WTC11 (cell line): ENCODE measurements around the gene LRRC70. TPM values are rescaled to one million over a fixed set of nuclear protein-coding genes. Genes with fewer than 3 reads are reported as not detected.

Experiments
- ATAC-seq: fragments of 200-7000 bp; cut with Tn5 transposase; 2 replicates; pipeline ENCODE4 v1.10.0; 2021; ENCODE audit warnings: mild to moderate bottlenecking, moderate library complexity
- CTCF ChIA-PET: fragments of 300-600 bp; sonication (Branson Sonifier 250); formaldehyde crosslinking; loops from one replicate; lab custom pipeline; 2021; ENCODE audit warnings: antibody characterized with exemption; lab: Charles Lee
- POLR2A ChIA-PET: fragments of 350-600 bp; sonication (Branson Sonifier 250); formaldehyde crosslinking; loops from one replicate; lab custom pipeline; 2021; ENCODE audit warnings: antibody characterized with exemption; lab: Charles Lee
- DNase-seq: peaks from one replicate; pipeline ENCODE4 v3.0.0; 2021; ENCODE audit warnings: low spot score
- H3K27ac Mint-ChIP-seq: 2 replicates; pipeline ENCODE4 v1.8.0; 2021; ENCODE audit warnings: mixed read lengths
- H3K27me3 Mint-ChIP-seq: 2 replicates; pipeline ENCODE4 v1.8.0; 2021; ENCODE audit warnings: low read depth, mild to moderate bottlenecking, moderate library complexity, mixed read lengths
- H3K36me3 Mint-ChIP-seq: 2 replicates; pipeline ENCODE4 v1.8.0; 2021; ENCODE audit warnings: mixed read lengths
- H3K4me1 Mint-ChIP-seq: 2 replicates; pipeline ENCODE4 v1.8.0; 2022; ENCODE audit warnings: mixed read lengths
- H3K4me3 Mint-ChIP-seq: 2 replicates; pipeline ENCODE4 v1.8.0; 2021; ENCODE audit warnings: mild to moderate bottlenecking, moderate library complexity, mixed read lengths
- H3K9me3 Mint-ChIP-seq: 2 replicates; pipeline ENCODE4 v1.8.0; 2021; ENCODE audit warnings: mixed read lengths
- CBFB ChIP-seq: sonication (generic); formaldehyde crosslinking; IDR thresholded peaks from 2 replicates; pipeline ENCODE4 v1.8.1; 2022; ENCODE audit warnings: mild to moderate bottlenecking, low read depth, missing genetic modification reagents
- CREM ChIP-seq: sonication (generic); formaldehyde crosslinking; IDR thresholded peaks from 2 replicates; pipeline ENCODE4 v1.8.1; 2022; ENCODE audit warnings: mild to moderate bottlenecking, missing genetic modification reagents, moderate library complexity
- ESRRA ChIP-seq: sonication (generic); formaldehyde crosslinking; IDR thresholded peaks from 2 replicates; pipeline ENCODE4 v1.8.1; 2022; ENCODE audit warnings: mild to moderate bottlenecking, missing genetic modification reagents, borderline replicate concordance
- JAZF1 ChIP-seq: fragments of 250-450 bp; sonication (Bioruptor Pico); IDR thresholded peaks from 2 replicates; pipeline ENCODE4 v1.9.0; 2021; ENCODE audit warnings: moderate library complexity, mild to moderate bottlenecking, inconsistent platforms
- NFYB ChIP-seq: sonication (generic); formaldehyde crosslinking; conservative IDR thresholded peaks from 2 replicates; pipeline ENCODE4 v1.8.0; 2022; ENCODE audit warnings: low read depth, missing genetic modification reagents
- NR1H2 ChIP-seq: sonication (generic); formaldehyde crosslinking; IDR thresholded peaks from 2 replicates; pipeline ENCODE4 v1.9.0; 2021; ENCODE audit warnings: mild to moderate bottlenecking, moderate library complexity, missing genetic modification reagents
- NR3C1 ChIP-seq: sonication (generic); formaldehyde crosslinking; conservative IDR thresholded peaks from 2 replicates; pipeline ENCODE4 v1.8.1; 2023; ENCODE audit warnings: low read depth, mild to moderate bottlenecking, missing genetic modification reagents
- RORB ChIP-seq: fragments of 250-450 bp; sonication (Bioruptor Pico); IDR thresholded peaks from 2 replicates; pipeline ENCODE4 v1.9.0; 2021; ENCODE audit warnings: mild to moderate bottlenecking
- ZBTB21 ChIP-seq: sonication (generic); formaldehyde crosslinking; IDR thresholded peaks from 2 replicates; pipeline ENCODE4 v1.8.1; 2023; ENCODE audit warnings: mild to moderate bottlenecking, missing genetic modification reagents, borderline replicate concordance
- ZNF138 ChIP-seq: sonication (generic); formaldehyde crosslinking; conservative IDR thresholded peaks from 2 replicates; pipeline ENCODE4 v1.8.1; 2022; ENCODE audit warnings: mild to moderate bottlenecking, moderate library complexity, missing genetic modification reagents
- ZNF219 ChIP-seq: sonication (generic); formaldehyde crosslinking; IDR thresholded peaks from 2 replicates; pipeline ENCODE4 v1.8.0; 2023; ENCODE audit warnings: missing genetic modification reagents, mild to moderate bottlenecking, borderline replicate concordance
- ZNF317 ChIP-seq: sonication (generic); formaldehyde crosslinking; IDR thresholded peaks from 2 replicates; pipeline ENCODE4 v1.8.1; 2023; ENCODE audit warnings: low read depth, mild to moderate bottlenecking, moderate library complexity, missing genetic modification reagents, borderline replicate concordance
- ZNF396 ChIP-seq: fragments of 250-450 bp; sonication (Bioruptor Pico); IDR thresholded peaks from 2 replicates; pipeline ENCODE4 v1.8.0; 2021; ENCODE audit warnings: mild to moderate bottlenecking, moderate library complexity, borderline replicate concordance
- ZNF423 ChIP-seq: fragments of 250-450 bp; sonication (Bioruptor Pico); IDR thresholded peaks from 2 replicates; pipeline ENCODE4 v2.1.2; 2022; ENCODE audit warnings: mild to moderate bottlenecking, moderate library complexity
- total RNA-seq: library from RNA; stranded (reverse); gene quantifications from 3 replicates; pipeline ENCODE4 v1.2.3, GENCODE V29; 2021
- TF ChIP-seq, protein P1 (sequence below): sonication (generic); formaldehyde crosslinking; IDR thresholded peaks from 2 replicates; pipeline ENCODE4 v1.8.1; 2022; ENCODE audit warnings: low read depth, missing genetic modification reagents, borderline replicate concordance
- TF ChIP-seq, protein P2 (sequence below): sonication (generic); formaldehyde crosslinking; IDR thresholded peaks from 2 replicates; pipeline ENCODE4 v1.8.1; 2022; ENCODE audit warnings: mild to moderate bottlenecking, missing genetic modification reagents, moderate library complexity, borderline replicate concordance
- TF ChIP-seq, protein P3 (sequence below): sonication (generic); formaldehyde crosslinking; conservative IDR thresholded peaks from 2 replicates; pipeline ENCODE4 v1.8.1; 2023; ENCODE audit warnings: mild to moderate bottlenecking, low read depth, missing genetic modification reagents, moderate library complexity
- TF ChIP-seq, protein P4 (sequence below): fragments of 250-450 bp; sonication (Bioruptor Pico); IDR thresholded peaks from 2 replicates; pipeline ENCODE4 v1.9.0; 2021; ENCODE audit warnings: mild to moderate bottlenecking
- TF ChIP-seq, protein P5 (sequence below): sonication (generic); formaldehyde crosslinking; IDR thresholded peaks from 2 replicates; pipeline ENCODE4 v1.8.1; 2023; ENCODE audit warnings: mild to moderate bottlenecking, missing genetic modification reagents, borderline replicate concordance
- TF ChIP-seq, protein P6 (sequence below): sonication (generic); formaldehyde crosslinking; IDR thresholded peaks from 2 replicates; pipeline ENCODE4 v1.8.1; 2023; ENCODE audit warnings: mild to moderate bottlenecking, missing genetic modification reagents, moderate library complexity

Gene LRRC70
- total RNA-seq, 1 experiment from 2014 or later: 0.37 TPM

DNA sequence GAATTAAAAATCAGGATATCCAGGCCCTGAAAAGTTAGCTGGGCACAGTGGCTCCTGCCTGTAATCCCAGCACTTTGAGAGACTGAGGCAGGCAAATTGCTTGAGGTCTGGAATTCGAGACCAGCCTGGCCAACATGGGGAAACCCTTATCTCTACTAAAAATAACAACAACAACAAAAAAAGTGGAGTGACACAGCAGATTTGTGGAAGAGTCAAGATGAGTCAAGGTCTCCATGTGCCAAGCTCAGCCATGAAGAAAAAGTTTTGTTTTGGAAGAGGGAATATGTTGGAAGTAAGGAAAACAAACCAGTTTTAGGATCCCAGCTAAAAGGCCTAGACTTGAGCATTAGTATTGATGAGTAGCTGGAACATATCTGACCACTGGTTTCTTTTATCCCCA, 14.7 kb downstream of the LRRC70 start (continued):
- TF ChIP-seq, protein P1, sequence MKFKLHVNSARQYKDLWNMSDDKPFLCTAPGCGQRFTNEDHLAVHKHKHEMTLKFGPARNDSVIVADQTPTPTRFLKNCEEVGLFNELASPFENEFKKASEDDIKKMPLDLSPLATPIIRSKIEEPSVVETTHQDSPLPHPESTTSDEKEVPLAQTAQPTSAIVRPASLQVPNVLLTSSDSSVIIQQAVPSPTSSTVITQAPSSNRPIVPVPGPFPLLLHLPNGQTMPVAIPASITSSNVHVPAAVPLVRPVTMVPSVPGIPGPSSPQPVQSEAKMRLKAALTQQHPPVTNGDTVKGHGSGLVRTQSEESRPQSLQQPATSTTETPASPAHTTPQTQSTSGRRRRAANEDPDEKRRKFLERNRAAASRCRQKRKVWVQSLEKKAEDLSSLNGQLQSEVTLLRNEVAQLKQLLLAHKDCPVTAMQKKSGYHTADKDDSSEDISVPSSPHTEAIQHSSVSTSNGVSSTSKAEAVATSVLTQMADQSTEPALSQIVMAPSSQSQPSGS (CRISPR knock-in tag): no peak

DNA sequence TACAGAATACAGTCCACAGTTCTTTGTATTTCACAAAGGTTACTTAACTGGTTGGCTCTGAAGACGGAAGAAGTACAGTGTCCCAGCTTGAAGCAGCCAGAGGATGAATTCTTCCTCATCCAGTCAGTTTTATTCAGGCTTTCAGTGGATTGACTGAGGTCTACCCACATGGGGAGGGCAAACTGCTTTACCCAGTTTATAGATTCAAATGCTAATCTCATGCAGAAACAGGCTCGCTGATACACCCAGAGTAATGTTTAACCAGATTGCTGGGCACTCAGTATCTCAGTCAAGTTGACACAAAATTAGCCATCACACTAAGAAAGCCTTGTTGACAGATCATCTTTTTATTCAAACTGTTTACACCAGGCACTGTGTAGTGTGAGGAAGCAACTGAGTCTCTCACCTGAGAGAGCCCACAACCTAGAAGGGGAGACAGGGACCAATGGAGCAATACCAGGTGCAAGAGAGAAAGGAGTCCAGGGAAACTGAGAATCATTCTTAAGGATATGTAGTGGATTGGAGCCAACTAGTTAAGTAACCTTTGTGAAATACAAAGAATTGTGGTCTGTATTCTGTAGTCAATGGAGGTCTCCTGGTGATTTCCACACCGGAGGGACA, 15.9 kb downstream of the LRRC70 start:
- no peak for DNase-seq
- no peak for TF ChIP-seq ZBTB21 (CRISPR knock-in tag)
- TF ChIP-seq RORB (CRISPR knock-in tag): no peak
- no peak for TF ChIP-seq NFYB (CRISPR knock-in tag)
- no peak for TF ChIP-seq ZNF219 (CRISPR knock-in tag)
- no peak for TF ChIP-seq ZNF423 (CRISPR knock-in tag)
- TF ChIP-seq, protein P2, sequence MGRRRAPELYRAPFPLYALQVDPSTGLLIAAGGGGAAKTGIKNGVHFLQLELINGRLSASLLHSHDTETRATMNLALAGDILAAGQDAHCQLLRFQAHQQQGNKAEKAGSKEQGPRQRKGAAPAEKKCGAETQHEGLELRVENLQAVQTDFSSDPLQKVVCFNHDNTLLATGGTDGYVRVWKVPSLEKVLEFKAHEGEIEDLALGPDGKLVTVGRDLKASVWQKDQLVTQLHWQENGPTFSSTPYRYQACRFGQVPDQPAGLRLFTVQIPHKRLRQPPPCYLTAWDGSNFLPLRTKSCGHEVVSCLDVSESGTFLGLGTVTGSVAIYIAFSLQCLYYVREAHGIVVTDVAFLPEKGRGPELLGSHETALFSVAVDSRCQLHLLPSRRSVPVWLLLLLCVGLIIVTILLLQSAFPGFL (CRISPR knock-in tag): no peak
- TF ChIP-seq, protein P3, sequence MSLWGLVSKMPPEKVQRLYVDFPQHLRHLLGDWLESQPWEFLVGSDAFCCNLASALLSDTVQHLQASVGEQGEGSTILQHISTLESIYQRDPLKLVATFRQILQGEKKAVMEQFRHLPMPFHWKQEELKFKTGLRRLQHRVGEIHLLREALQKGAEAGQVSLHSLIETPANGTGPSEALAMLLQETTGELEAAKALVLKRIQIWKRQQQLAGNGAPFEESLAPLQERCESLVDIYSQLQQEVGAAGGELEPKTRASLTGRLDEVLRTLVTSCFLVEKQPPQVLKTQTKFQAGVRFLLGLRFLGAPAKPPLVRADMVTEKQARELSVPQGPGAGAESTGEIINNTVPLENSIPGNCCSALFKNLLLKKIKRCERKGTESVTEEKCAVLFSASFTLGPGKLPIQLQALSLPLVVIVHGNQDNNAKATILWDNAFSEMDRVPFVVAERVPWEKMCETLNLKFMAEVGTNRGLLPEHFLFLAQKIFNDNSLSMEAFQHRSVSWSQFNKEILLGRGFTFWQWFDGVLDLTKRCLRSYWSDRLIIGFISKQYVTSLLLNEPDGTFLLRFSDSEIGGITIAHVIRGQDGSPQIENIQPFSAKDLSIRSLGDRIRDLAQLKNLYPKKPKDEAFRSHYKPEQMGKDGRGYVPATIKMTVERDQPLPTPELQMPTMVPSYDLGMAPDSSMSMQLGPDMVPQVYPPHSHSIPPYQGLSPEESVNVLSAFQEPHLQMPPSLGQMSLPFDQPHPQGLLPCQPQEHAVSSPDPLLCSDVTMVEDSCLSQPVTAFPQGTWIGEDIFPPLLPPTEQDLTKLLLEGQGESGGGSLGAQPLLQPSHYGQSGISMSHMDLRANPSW (CRISPR knock-in tag): no peak
- TF ChIP-seq ZNF317 (CRISPR knock-in tag): no peak
- TF ChIP-seq, protein P4, sequence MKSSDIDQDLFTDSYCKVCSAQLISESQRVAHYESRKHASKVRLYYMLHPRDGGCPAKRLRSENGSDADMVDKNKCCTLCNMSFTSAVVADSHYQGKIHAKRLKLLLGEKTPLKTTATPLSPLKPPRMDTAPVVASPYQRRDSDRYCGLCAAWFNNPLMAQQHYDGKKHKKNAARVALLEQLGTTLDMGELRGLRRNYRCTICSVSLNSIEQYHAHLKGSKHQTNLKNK (CRISPR knock-in tag): no peak
- TF ChIP-seq, protein P1 (CRISPR knock-in tag): no peak
- no peak for TF ChIP-seq ZNF138 (CRISPR knock-in tag)
- TF ChIP-seq, all 79 proteins: peak for 0
- no peaks in the 10 kb centered on the region for H3K27me3 Mint-ChIP-seq
- H3K27ac Mint-ChIP-seq: peak overlapping the region; percentile 73
- H3K9me3 Mint-ChIP-seq: no peaks in the 10 kb centered on the region
- no peak overlapping the region for H3K4me3 Mint-ChIP-seq
- H3K4me1 Mint-ChIP-seq: peaks cover 27% of the 10 kb centered on the region
- ChIA-PET CTCF (no interaction called here), POLR2A (no interaction called here)
- H3K36me3 Mint-ChIP-seq: peaks cover 11% of the 10 kb centered on the region
- peak; percentile 76 for ATAC-seq

DNA sequence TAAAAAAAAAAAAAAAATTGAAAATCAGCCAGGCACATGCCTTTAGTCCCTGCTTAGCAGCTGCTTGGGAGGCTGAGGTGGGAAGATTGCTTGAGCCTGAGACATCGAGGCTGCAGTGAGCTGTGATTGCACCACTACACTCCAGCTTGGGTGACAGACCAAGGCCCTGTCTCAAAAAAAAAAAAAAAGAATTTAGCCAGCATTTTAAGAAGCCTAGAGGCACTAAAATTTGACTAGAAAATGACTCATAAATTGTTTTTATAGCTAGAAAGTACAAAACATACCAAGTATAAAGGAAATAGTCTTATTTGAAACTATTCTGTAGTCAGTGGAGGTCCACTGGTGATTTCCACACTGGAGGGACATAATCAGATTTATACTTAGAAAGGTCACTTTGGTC, 17.5 kb downstream of the LRRC70 start:
- peaks cover 11% of the 10 kb centered on the region for H3K36me3 Mint-ChIP-seq
- ChIA-PET CTCF (interaction anchor here (0.9 to 1.3 kb wide), 2 partner anchors 27 to 136 kb away, joined by 3 read pairs; no protein-coding TSS in a partner anchor), POLR2A (interaction anchor here (0.7 kb wide), 2 partner anchors 9 to 145 kb away, joined by 3 to 4 read pairs; no protein-coding TSS in a partner anchor)
- no peak for ATAC-seq
- no peak overlapping the region for H3K27ac Mint-ChIP-seq
- peaks cover 27% of the 10 kb centered on the region for H3K4me1 Mint-ChIP-seq
- DNase-seq: no peak
- no peaks in the 10 kb centered on the region for H3K9me3 Mint-ChIP-seq
- H3K4me3 Mint-ChIP-seq: no peak overlapping the region
- no peaks in the 10 kb centered on the region for H3K27me3 Mint-ChIP-seq
- TF ChIP-seq ZNF396 (CRISPR knock-in tag) (no peak), CREM (CRISPR knock-in tag) (no peak), CBFB (no peak), NR1H2 (CRISPR knock-in tag) (no peak), ESRRA (no peak), JAZF1 (CRISPR knock-in tag) (no peak), NR3C1 (no peak)
- TF ChIP-seq, protein P5, sequence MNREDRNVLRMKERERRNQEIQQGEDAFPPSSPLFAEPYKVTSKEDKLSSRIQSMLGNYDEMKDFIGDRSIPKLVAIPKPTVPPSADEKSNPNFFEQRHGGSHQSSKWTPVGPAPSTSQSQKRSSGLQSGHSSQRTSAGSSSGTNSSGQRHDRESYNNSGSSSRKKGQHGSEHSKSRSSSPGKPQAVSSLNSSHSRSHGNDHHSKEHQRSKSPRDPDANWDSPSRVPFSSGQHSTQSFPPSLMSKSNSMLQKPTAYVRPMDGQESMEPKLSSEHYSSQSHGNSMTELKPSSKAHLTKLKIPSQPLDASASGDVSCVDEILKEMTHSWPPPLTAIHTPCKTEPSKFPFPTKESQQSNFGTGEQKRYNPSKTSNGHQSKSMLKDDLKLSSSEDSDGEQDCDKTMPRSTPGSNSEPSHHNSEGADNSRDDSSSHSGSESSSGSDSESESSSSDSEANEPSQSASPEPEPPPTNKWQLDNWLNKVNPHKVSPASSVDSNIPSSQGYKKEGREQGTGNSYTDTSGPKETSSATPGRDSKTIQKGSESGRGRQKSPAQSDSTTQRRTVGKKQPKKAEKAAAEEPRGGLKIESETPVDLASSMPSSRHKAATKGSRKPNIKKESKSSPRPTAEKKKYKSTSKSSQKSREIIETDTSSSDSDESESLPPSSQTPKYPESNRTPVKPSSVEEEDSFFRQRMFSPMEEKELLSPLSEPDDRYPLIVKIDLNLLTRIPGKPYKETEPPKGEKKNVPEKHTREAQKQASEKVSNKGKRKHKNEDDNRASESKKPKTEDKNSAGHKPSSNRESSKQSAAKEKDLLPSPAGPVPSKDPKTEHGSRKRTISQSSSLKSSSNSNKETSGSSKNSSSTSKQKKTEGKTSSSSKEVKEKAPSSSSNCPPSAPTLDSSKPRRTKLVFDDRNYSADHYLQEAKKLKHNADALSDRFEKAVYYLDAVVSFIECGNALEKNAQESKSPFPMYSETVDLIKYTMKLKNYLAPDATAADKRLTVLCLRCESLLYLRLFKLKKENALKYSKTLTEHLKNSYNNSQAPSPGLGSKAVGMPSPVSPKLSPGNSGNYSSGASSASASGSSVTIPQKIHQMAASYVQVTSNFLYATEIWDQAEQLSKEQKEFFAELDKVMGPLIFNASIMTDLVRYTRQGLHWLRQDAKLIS: no peak
- TF ChIP-seq, protein P6, sequence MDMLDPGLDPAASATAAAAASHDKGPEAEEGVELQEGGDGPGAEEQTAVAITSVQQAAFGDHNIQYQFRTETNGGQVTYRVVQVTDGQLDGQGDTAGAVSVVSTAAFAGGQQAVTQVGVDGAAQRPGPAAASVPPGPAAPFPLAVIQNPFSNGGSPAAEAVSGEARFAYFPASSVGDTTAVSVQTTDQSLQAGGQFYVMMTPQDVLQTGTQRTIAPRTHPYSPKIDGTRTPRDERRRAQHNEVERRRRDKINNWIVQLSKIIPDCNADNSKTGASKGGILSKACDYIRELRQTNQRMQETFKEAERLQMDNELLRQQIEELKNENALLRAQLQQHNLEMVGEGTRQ: no peak
